Esophagus muscularis mucosa (tissue), 4 donors: ENCODE measurements around the gene C22orf42. TPM values are rescaled to one million over a fixed set of nuclear protein-coding genes. Genes with fewer than 3 reads are reported as not detected.

Source experiments
- DNase-seq: peaks from one replicate; pipeline ENCODE4 v3.0.0-alpha.2; 2017; ENCODE audit errors: extremely low spot score
- H3K27ac ChIP-seq, 4 donors: fragments of 200-600 bp; sonication (generic); replicated peaks in 1 of 4; 1 replicate in 3 of 4; 2 replicates in 1 of 4; pipeline ENCODE4 v1.5.1; 2016 to 2019; ENCODE audit warnings: mild to moderate bottlenecking in 1 of 4
- H3K27me3 ChIP-seq, 4 donors: fragments of 200-600 bp; sonication (generic); one replicate each; pipeline versions ENCODE4 v1.5.1 to v1.6.0; 2016 to 2019
- H3K36me3 ChIP-seq, 4 donors: fragments of 200-600 bp; sonication (generic); one replicate each; pipeline ENCODE4 v1.5.1; 2016 to 2019
- H3K4me1 ChIP-seq, 4 donors: fragments of 200-600 bp; sonication (generic); one replicate each; pipeline ENCODE4 v1.5.1; 2016 to 2019
- H3K4me3 ChIP-seq, 4 donors: fragments of 200-600 bp; sonication (generic); 1 replicate in 2 of 4; 2 replicates in 2 of 4; pipeline ENCODE4 v1.5.1; 2016 to 2019; ENCODE audit warnings: mild to moderate bottlenecking in 4 of 4, moderate library complexity in 1 of 4
- H3K9me3 ChIP-seq, 4 donors: fragments of 200-600 bp; sonication (generic); 1 replicate in 3 of 4; 2 replicates in 1 of 4; pipeline ENCODE4 v1.5.1; 2016 to 2019
- EP300 ChIP-seq: sonication (generic); formaldehyde crosslinking; IDR thresholded peaks from one replicate; pipeline ENCODE4 v1.6.1; 2017; ENCODE audit warnings: antibody characterized with exemption
- POLR2A ChIP-seq: fragments of 450-650 bp; IDR thresholded peaks from one replicate; pipeline ENCODE4 v1.6.1; 2017; ENCODE audit warnings: antibody characterized with exemption, moderate library complexity, mild to moderate bottlenecking, low read depth
- POLR2AphosphoS5 ChIP-seq, 2 donors: sonication (generic); formaldehyde crosslinking; IDR thresholded peaks; one replicate each; pipeline ENCODE4 v1.6.1; 2017; ENCODE audit warnings: antibody characterized with exemption in 2 of 2
- WGBS: methylation state at CpG from one replicate; pipeline ENCODE4 v1.1.5; 2018; 5-methylcytosine and 5-hydroxymethylcytosine counted together
- intact Hi-C: fragments of 100-400 bp; cut with DNase I; formaldehyde crosslinking; loops from one replicate; pipeline ENCODE4 v1.15.1; 2023
- total RNA-seq, 4 donors: library from RNA; depleted of rRNA; stranded (reverse); fragments of >200 nt; gene quantifications; one replicate each; pipeline versions ENCODE4 v1.1.0 to v1.2.1, GENCODE V29; 2016
- TF ChIP-seq, protein P1 (sequence below), 3 experiments: fragments of 200-600 bp in 2 of 3; fragments of 450-650 bp in 1 of 3; sonication (generic) in 2 of 3; IDR thresholded peaks; one replicate each; pipeline ENCODE4 v1.5.1; 2017 to 2019; ENCODE audit warnings: antibody characterized with exemption in 3 of 3, mild to moderate bottlenecking in 2 of 3, moderate library complexity in 1 of 3

The C22orf42 gene
- total RNA-seq, 4 donors from 2014 or later, result 0.26 TPM; not detected in 3

DNA sequence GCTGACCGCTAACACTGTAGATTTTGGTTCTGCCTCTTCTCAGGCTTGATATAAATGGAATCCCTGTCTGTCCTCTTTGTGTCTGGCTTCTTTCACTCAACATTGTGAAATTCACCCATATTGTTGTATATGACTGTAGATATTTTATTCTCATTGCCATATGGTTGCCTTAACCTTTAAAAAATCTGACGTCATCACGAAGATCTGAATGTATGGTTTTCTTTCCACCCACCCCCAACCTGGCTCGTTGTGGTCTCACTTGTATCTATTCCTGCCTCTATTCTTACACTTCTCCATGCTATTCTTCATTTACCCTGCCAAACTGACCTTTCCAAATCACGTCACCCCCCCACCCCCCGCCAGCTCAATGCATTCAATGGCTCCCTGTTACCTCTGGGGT lies 21.9 kb upstream of the C22orf42 start:
- 81% methylated on average over 6 of the region's 6 CpGs for WGBS
- intact Hi-C loops, result no loop called here

DNA sequence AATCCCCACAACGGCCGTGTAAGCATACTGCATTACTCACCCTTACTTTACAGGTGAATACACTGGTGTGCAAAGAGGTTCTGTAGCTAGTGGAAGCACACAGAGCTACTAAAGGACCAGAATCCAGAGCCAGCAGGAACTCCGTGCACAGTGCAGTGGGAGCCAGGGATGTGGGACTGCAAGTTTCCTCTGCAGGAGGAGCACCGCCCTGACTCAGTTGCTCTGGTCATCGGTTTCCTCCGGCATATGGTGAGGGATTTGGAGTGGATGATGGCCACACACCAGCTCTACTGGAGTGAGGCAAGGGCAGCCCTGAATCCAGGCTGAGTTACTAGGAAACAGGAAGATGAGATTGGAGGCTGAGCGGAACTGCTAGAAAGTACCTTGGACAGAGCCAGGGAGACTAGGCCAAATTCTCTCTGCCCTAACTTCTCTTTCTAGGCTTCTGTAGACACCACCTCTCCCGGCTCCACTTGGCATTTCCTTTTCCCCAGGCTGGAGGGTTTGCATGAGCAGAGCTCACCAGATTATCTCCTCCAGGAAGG lies 18.2 kb upstream of the C22orf42 start:
- TF ChIP-seq, protein P1, sequence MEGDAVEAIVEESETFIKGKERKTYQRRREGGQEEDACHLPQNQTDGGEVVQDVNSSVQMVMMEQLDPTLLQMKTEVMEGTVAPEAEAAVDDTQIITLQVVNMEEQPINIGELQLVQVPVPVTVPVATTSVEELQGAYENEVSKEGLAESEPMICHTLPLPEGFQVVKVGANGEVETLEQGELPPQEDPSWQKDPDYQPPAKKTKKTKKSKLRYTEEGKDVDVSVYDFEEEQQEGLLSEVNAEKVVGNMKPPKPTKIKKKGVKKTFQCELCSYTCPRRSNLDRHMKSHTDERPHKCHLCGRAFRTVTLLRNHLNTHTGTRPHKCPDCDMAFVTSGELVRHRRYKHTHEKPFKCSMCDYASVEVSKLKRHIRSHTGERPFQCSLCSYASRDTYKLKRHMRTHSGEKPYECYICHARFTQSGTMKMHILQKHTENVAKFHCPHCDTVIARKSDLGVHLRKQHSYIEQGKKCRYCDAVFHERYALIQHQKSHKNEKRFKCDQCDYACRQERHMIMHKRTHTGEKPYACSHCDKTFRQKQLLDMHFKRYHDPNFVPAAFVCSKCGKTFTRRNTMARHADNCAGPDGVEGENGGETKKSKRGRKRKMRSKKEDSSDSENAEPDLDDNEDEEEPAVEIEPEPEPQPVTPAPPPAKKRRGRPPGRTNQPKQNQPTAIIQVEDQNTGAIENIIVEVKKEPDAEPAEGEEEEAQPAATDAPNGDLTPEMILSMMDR (IDR thresholded peaks at IDR 0.05), result no peak
- TF ChIP-seq POLR2AphosphoS5 (IDR thresholded peaks at IDR 0.05) (no peak), EP300 (no peak), POLR2A (no peak)
- peaks cover 0 to 5% (median 0%) of the 10 kb centered on the region in 4 donors for H3K9me3 ChIP-seq
- DNase-seq, result no peak
- H3K4me3 ChIP-seq, result no peak overlapping the region
- 92% methylated on average over 8 of the region's 8 CpGs for WGBS
- intact Hi-C loops, result no loop called here
- H3K27ac ChIP-seq, result no peak overlapping the region
- peaks cover 0 to 77% (median 10%) of the 10 kb centered on the region in 4 donors for H3K27me3 ChIP-seq
- H3K4me1 ChIP-seq, result peaks cover 0 to 8% (median 3%) of the 10 kb centered on the region in 4 donors
- no peaks in the 10 kb centered on the region for H3K36me3 ChIP-seq

More for the DNA sequence above, 21.9 kb upstream of the C22orf42 start:
- H3K9me3 ChIP-seq, result peaks cover 0 to 5% (median 0%) of the 10 kb centered on the region in 4 donors
- H3K27me3 ChIP-seq, result peaks cover 0 to 47% (median 4%) of the 10 kb centered on the region in 4 donors
- no peak overlapping the region for H3K4me3 ChIP-seq
- no peak overlapping the region for H3K27ac ChIP-seq
- H3K4me1 ChIP-seq, result peaks cover 0 to 4% (median under 1%) of the 10 kb centered on the region in 4 donors
- DNase-seq, result no peak
- no peaks in the 10 kb centered on the region for H3K36me3 ChIP-seq
- TF ChIP-seq POLR2AphosphoS5 (IDR thresholded peaks at IDR 0.05) (no peak), POLR2A (no peak), EP300 (no peak)
- TF ChIP-seq, protein P1 (IDR thresholded peaks at IDR 0.05), result no peak

DNA sequence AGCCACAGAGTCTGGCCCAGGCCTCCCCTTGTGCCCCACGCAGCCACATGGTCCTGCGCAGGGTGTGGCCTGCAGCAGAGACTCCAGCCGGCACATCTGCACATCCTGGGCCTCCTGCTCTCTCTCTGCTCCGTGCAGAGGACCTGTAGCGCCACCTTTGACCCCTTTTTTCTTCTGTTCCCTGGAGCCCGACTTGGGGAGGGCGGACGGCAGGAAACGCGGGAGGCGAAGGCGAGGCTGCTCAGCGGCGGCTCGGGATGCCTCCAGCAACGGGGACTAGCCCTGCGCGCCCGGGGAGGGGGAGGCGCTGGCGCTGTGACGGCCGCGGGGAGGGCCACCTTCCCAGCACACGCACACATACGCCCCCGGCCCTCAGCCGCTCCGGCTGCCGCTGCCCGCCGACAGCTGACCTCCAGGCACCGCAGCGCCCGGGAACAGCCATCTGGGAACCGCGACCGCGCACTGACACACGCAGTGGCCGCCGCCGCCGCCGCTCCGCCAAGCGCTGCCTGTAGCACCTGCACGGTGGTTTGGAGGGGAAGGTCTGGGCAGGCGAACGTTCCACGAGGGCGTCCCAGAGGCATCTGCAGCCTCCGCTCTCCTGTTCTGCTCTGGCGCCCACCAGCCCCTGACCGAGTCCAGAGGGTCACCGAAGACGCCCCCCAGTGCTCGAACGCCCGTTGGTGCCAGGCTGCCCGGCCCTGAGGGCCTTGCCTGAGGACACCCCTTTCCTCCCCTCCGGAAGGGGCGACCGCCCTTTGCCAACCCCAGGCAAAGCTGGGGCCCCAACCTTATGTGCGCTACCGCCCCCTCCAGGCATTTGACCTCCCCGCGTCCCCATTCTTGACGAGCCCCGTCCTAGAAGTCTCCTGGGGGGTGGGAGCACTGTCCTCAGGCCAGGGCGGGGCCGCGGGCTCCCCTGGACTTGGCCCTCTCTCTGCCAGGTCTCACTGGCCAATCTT lies 16.9 kb upstream of the C22orf42 start:
- TF ChIP-seq EP300, result no peak
- H3K4me3 ChIP-seq, result no peak overlapping the region
- peaks cover 0 to 73% (median 10%) of the 10 kb centered on the region in 4 donors for H3K27me3 ChIP-seq
- DNase-seq, result no peak
- intact Hi-C loops, result no loop called here
- H3K4me1 ChIP-seq, result peaks cover 0 to 8% (median 3%) of the 10 kb centered on the region in 4 donors
- H3K9me3 ChIP-seq, result peaks cover 0 to 5% (median 0%) of the 10 kb centered on the region in 4 donors
- no peak overlapping the region for H3K27ac ChIP-seq
- H3K36me3 ChIP-seq, result no peaks in the 10 kb centered on the region
- WGBS, result 7% methylated on average over 44 of the region's 73 CpGs

DNA sequence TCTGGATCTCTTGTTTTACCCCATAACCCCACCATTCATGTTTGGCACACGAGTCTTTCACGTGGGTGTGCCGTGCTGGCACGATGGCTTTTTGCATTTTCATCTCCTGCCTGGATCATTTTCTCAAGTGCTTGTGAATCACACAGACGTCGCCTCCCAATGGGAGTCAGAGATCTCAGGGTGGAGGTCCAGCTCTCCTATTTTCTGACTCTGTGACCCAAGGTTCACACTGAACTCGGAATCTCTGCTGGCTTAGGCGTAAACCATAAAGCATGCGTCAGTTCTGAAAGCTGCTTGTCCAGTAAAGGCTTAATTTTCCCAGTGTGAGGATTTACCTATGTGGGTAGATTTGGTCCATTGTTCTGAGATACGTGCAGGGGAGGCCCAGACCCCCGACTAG lies 16.0 kb upstream of the C22orf42 start:
- H3K27ac ChIP-seq, result no peak overlapping the region
- no peak overlapping the region for H3K4me3 ChIP-seq
- intact Hi-C loops, result no loop called here
- WGBS, result 78% methylated on average over 11 of the region's 11 CpGs
- H3K36me3 ChIP-seq, result no peaks in the 10 kb centered on the region
- DNase-seq, result no peak
- H3K4me1 ChIP-seq, result peaks cover 0 to 8% (median 3%) of the 10 kb centered on the region in 4 donors
- H3K27me3 ChIP-seq, result peaks cover 0 to 69% (median 10%) of the 10 kb centered on the region in 4 donors
- H3K9me3 ChIP-seq, result peaks cover 0 to 5% (median 0%) of the 10 kb centered on the region in 4 donors
- no peak for TF ChIP-seq POLR2AphosphoS5 (IDR thresholded peaks at IDR 0.05)
- TF ChIP-seq, protein P1 (IDR thresholded peaks at IDR 0.05), result no peak
- TF ChIP-seq POLR2A, result no peak
- no peak for TF ChIP-seq EP300

DNA sequence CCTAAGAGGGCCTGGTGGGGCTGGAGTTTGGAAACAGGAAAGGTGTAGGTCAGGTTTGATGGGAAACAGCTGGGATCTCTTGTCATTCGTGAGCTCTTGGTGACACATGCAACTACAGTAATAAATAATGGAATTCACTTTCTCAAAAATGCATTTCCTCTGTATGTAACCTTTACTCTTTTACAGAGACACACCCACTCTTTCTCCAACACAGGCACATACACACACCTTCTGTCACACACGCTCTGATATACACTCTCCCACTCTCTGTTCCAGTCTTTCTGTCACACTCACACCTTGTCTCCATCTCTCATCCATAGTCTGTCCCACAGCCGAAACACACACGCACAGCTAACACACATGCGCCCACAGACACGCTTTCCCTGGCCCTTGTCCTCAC lies 6.6 kb upstream of the C22orf42 start:
- intact Hi-C loops, result no loop called here
- H3K36me3 ChIP-seq, result no peaks in the 10 kb centered on the region
- H3K9me3 ChIP-seq, result no peaks in the 10 kb centered on the region
- H3K4me1 ChIP-seq, result no peaks in the 10 kb centered on the region
- DNase-seq, result no peak
- WGBS, result 64% methylated on average over 6 of the region's 6 CpGs
- no peak overlapping the region for H3K4me3 ChIP-seq
- no peak for TF ChIP-seq EP300
- TF ChIP-seq POLR2A, result no peak
- no peak for TF ChIP-seq POLR2AphosphoS5 (IDR thresholded peaks at IDR 0.05)
- TF ChIP-seq, protein P1 (IDR thresholded peaks at IDR 0.05), result no peak
- peaks cover 0 to 34% (median 0%) of the 10 kb centered on the region in 4 donors for H3K27me3 ChIP-seq
- H3K27ac ChIP-seq, result no peak overlapping the region
